IMR-90 (cell line): ENCODE data around the gene MMS19. TPM values are rescaled to one million over a fixed set of nuclear protein-coding genes. Genes with fewer than 3 reads are reported as not detected.
"Not testable (repeated sequence)": the region's sequence is repeated elsewhere in the genome, so short reads cannot be mapped to it uniquely, and the experiment has no call there.

ENCODE experiments used
- ATAC-seq: fragments of 200-7000 bp; cut with Tn5 transposase; 2 replicates; pipeline ENCODE4 v1.9.1; 2020; ENCODE audit warnings: low read depth, mild to moderate bottlenecking, moderate library complexity
- BruUV-seq: library from RNA; stranded (reverse); fragments of 400-500 nt; replicated peaks from 2 replicates; lab custom pipeline; 2021; lab: Mats Ljungman, UMichigan
- CTCF ChIA-PET: fragments of 300-600 bp; formaldehyde crosslinking; extraction: SDS; loops from one replicate; lab custom pipeline; 2021; ENCODE audit warnings: antibody characterized with exemption; lab: Yijun Ruan, JAX
- POLR2A ChIA-PET: fragments of 300-600 bp; sonication (Branson Sonifier 250); formaldehyde crosslinking; loops from one replicate; lab custom pipeline; 2022; ENCODE audit warnings: antibody characterized with exemption; ENCODE audit not compliant: unreplicated experiment; lab: Charles Lee
- DNase-seq: peaks from one replicate; pipeline ENCODE4 v3.0.0; 2013
- H2AFZ ChIP-seq: replicated peaks from 2 replicates; pipeline ENCODE3; 2013; ENCODE audit warnings: low read length, mild to moderate bottlenecking; ENCODE audit not compliant: poor library complexity
- H2AK5ac ChIP-seq: 2 replicates; pipeline ENCODE4 v1.6.1; 2013; ENCODE audit warnings: low read depth, low read length, inconsistent platforms
- H2AK9ac ChIP-seq: replicated peaks from 2 replicates; pipeline ENCODE3; 2013; ENCODE audit warnings: mild to moderate bottlenecking, low read depth, low read length, moderate library complexity; ENCODE audit not compliant: poor library complexity
- H2BK120ac ChIP-seq: 2 replicates; pipeline ENCODE4 v1.6.1; 2013; ENCODE audit warnings: low read depth, low read length, inconsistent platforms
- H2BK15ac ChIP-seq: 3 replicates; pipeline ENCODE4 v1.6.1; 2013; ENCODE audit warnings: low read depth, low read length, inconsistent platforms
- H2BK20ac ChIP-seq: 2 replicates; pipeline ENCODE4 v1.6.1; 2013; ENCODE audit warnings: low read depth, mild to moderate bottlenecking, inconsistent platforms, low read length, moderate library complexity
- H2BK5ac ChIP-seq: 2 replicates; pipeline ENCODE4 v1.6.1; 2013; ENCODE audit warnings: mild to moderate bottlenecking, low read depth, low read length, inconsistent platforms; ENCODE audit not compliant: poor library complexity, severe bottlenecking
- H3K14ac ChIP-seq: replicated peaks from 2 replicates; pipeline ENCODE4 v1.6.1; 2013; ENCODE audit warnings: low read depth, low read length, inconsistent platforms
- H3K18ac ChIP-seq: 2 replicates; pipeline ENCODE4 v1.6.1; 2013; ENCODE audit warnings: low read depth, low read length, control low read depth
- H3K23ac ChIP-seq: 2 replicates; pipeline ENCODE4 v1.6.1; 2013; ENCODE audit warnings: low read depth, low read length, inconsistent platforms
- H3K27ac ChIP-seq: 2 replicates; pipeline ENCODE4 v1.5.1; 2013; ENCODE audit warnings: mild to moderate bottlenecking, control low read depth, low read length; ENCODE audit not compliant: insufficient read depth
- H3K27me3 ChIP-seq: 2 replicates; pipeline ENCODE4 v1.6.1; 2013; ENCODE audit warnings: low read length; ENCODE audit not compliant: control insufficient read depth, insufficient read depth
- H3K36me3 ChIP-seq: 2 replicates; pipeline ENCODE4 v1.6.1; 2013; ENCODE audit warnings: low read length, mixed read lengths; ENCODE audit not compliant: control insufficient read depth, insufficient read depth
- H3K4ac ChIP-seq: 2 replicates; pipeline ENCODE4 v1.6.1; 2013; ENCODE audit warnings: low read depth, low read length, inconsistent platforms
- H3K4me1 ChIP-seq: 2 replicates; pipeline ENCODE4 v1.6.1; 2013; ENCODE audit warnings: low read length, mixed read lengths; ENCODE audit not compliant: control insufficient read depth, insufficient read depth
- H3K4me2 ChIP-seq: 2 replicates; pipeline ENCODE4 v1.6.1; 2013; ENCODE audit warnings: low read depth, mild to moderate bottlenecking, control low read depth, low read length, moderate library complexity
- H3K4me3 ChIP-seq: 2 replicates; pipeline ENCODE4 v1.5.1; 2013; ENCODE audit warnings: low read depth, mild to moderate bottlenecking, control low read depth, low read length, moderate library complexity; ENCODE audit not compliant: insufficient read depth
- H3K56ac ChIP-seq: 2 replicates; pipeline ENCODE4 v1.6.1; 2013; ENCODE audit warnings: low read length, inconsistent platforms; ENCODE audit not compliant: insufficient read depth; ENCODE audit errors: extremely low read depth
- H3K79me1 ChIP-seq, 2 experiments: 2 replicates each; pipeline ENCODE4 v1.6.1; 2013; ENCODE audit warnings: low read length in 2 of 2, inconsistent platforms in 1 of 2, low read depth in 1 of 2
- H3K9ac ChIP-seq: 2 replicates; pipeline ENCODE4 v1.6.1; 2013; ENCODE audit warnings: low read depth, low read length, control low read depth
- H3K9me1 ChIP-seq: 2 replicates; pipeline ENCODE4 v1.6.1; 2013; ENCODE audit warnings: low read length, inconsistent platforms; ENCODE audit not compliant: insufficient read depth
- H3K9me3 ChIP-seq: 2 replicates; pipeline ENCODE4 v1.6.1; 2013; ENCODE audit warnings: low read length; ENCODE audit not compliant: control insufficient read depth, insufficient read depth
- H4K20me1 ChIP-seq: 2 replicates; pipeline ENCODE4 v1.6.1; 2013; ENCODE audit warnings: low read length, inconsistent platforms; ENCODE audit not compliant: insufficient read depth
- H4K5ac ChIP-seq: 2 replicates; pipeline ENCODE4 v1.6.1; 2013; ENCODE audit warnings: mild to moderate bottlenecking, low read depth, low read length, control low read depth
- H4K8ac ChIP-seq, 2 experiments: 2 replicates each; pipeline ENCODE4 v1.6.1; 2013; ENCODE audit warnings: low read depth in 2 of 2, low read length in 2 of 2, control low read depth in 1 of 2, inconsistent platforms in 1 of 2
- H4K91ac ChIP-seq: 2 replicates; pipeline ENCODE4 v1.6.1; 2013; ENCODE audit warnings: low read depth, low read length, inconsistent platforms; ENCODE audit not compliant: insufficient read depth
- WGBS, 2 experiments: methylation state at CpG; one replicate each; pipeline versions ENCODE4 v1.1.5 to v1.1.7; 2013; ENCODE audit warnings: missing lambda C conversion rate in 2 of 2; ENCODE audit not compliant: insufficient read length in 1 of 2; ENCODE audit errors: extremely low coverage in 2 of 2; 5-methylcytosine and 5-hydroxymethylcytosine counted together
- dilution Hi-C: fragments of 300-500 bp; cut with HindIII; formaldehyde crosslinking; loops from one replicate; pipeline ENCODE4 v1.14.3; 2018; ENCODE audit warnings: low sequenced_read_pairs; ENCODE audit not compliant: unreplicated experiment
- in situ Hi-C: fragments of 300-500 bp; cut with MboI; formaldehyde crosslinking; loops from 3 replicates; pipeline ENCODE4 v1.14.3; 2019; ENCODE audit warnings: low sequenced_read_pairs, inconsistent platforms, mixed read lengths
- intact Hi-C: fragments of 100-400 bp; cut with micrococcal nuclease; formaldehyde crosslinking; loops from 2 replicates; pipeline ENCODE4 v1.10.0; 2022
- polyA plus RNA-seq, 3 experiments: library from polyadenylated mRNA; depleted of rRNA; stranded (reverse); fragments of >200 nt; gene quantifications; 2 replicates each; pipeline ENCODE4 v1.2.3, GENCODE V29; 2012; ENCODE audit warnings: low replicate concordance in 1 of 3
- total RNA-seq: library from RNA; depleted of rRNA; stranded (reverse); fragments of >200 nt; gene quantifications from 2 replicates; pipeline ENCODE4 v1.2.3, GENCODE V29; 2012

Gene MMS19
- total and polyA plus RNA-seq, 2 of the 4 experiments (the other 2 are of a cell fraction): 70.1 to 72.7 TPM

DNA sequence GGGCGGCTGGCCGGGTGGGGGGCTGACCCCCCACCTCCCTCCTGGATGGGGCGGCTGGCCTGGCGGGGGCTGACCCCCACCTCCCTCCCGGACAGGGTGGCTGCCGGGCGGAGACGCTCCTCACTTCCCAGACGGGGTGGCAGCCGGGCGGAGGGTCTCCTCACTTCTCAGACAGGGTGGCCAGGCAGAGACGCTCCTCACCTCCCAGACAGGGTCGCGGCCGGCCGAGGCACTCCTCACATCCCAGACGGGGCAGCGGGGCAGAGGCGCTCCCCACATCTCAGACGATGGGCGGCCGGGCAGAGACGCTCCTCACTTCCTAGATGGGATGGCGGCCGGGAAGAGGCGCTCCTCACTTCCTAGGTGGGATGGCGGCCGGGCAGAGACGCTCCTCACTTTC is 30.7 kb upstream of the MMS19 start:
- H3K27me3 ChIP-seq, ATAC-seq, H2AK5ac ChIP-seq, H4K91ac ChIP-seq, H3K14ac ChIP-seq, H2AFZ ChIP-seq, H3K9me3 ChIP-seq, H3K56ac ChIP-seq, POLR2A ChIA-PET, H2BK5ac ChIP-seq, DNase-seq, H3K4me3 ChIP-seq, dilution Hi-C loops, CTCF ChIA-PET, H3K27ac ChIP-seq, H3K18ac ChIP-seq, H4K8ac ChIP-seq, H3K36me3 ChIP-seq, H3K9ac ChIP-seq, H2BK20ac ChIP-seq, in situ Hi-C loops, H2BK120ac ChIP-seq, H3K4me2 ChIP-seq, H2BK15ac ChIP-seq, H3K23ac ChIP-seq, H4K5ac ChIP-seq, H3K4ac ChIP-seq, intact Hi-C loops, BruUV-seq, H2AK9ac ChIP-seq: not testable (repeated sequence)
- Histone ChIP-seq H3K79me1 (peaks cover 13 to 59% of the 10 kb centered on the region in 2 experiments), H3K4me1 (peaks cover 13% of the 10 kb centered on the region), H4K20me1 (peaks cover 47% of the 10 kb centered on the region), H3K9me1 (peaks cover 20% of the 10 kb centered on the region)
- 100% methylated on average over 1 of the region's 29 CpGs; no CpG with 5 or more reads in 1 of the 2 experiments for WGBS, 2 experiments
